Neural crest cell (in vitro differentiated cells): ENCODE measurements around the gene GLTP. TPM values are rescaled to one million over a fixed set of nuclear protein-coding genes. Genes with fewer than 3 reads are reported as not detected.

ENCODE experiments used
- DNase-seq: peaks from one replicate; pipeline ENCODE4 v3.0.0; 2021; ENCODE audit warnings: low read depth, mixed read lengths, low spot score
- H3K27ac Mint-ChIP-seq: one replicate; pipeline ENCODE4 v1.8.0; 2021; ENCODE audit warnings: mild to moderate bottlenecking, mixed read lengths; ENCODE audit not compliant: unreplicated experiment
- H3K27me3 Mint-ChIP-seq: 2 replicates; pipeline ENCODE4 v1.8.0; 2021; ENCODE audit warnings: low read depth, mild to moderate bottlenecking, mixed read lengths
- H3K36me3 Mint-ChIP-seq: 2 replicates; pipeline ENCODE4 v1.8.0; 2021; ENCODE audit warnings: low read depth, mild to moderate bottlenecking, mixed read lengths
- H3K4me1 Mint-ChIP-seq: 2 replicates; pipeline ENCODE4 v1.8.0; 2021; ENCODE audit warnings: mixed read lengths
- H3K4me3 Mint-ChIP-seq: one replicate; pipeline ENCODE4 v1.8.0; 2021; ENCODE audit warnings: mild to moderate bottlenecking, mixed read lengths
- H3K9me3 Mint-ChIP-seq: 2 replicates; pipeline ENCODE4 v1.8.0; 2021; ENCODE audit warnings: mixed read lengths
- CTCF ChIP-seq: fragments of 200-600 bp; sonication (generic); conservative IDR thresholded peaks from 2 replicates; pipeline ENCODE4 v1.5.0; 2021; ENCODE audit warnings: antibody characterized with exemption, mild to moderate bottlenecking
- total RNA-seq: library from RNA; stranded (reverse); gene quantifications from 2 replicates; pipeline ENCODE4 v1.2.1, GENCODE V29; 2021

GLTP gene
- total RNA-seq, 1 donor from 2014 or later = 34.0 TPM

GRCh38 chr12:109816870-109817269, 63.5 kb downstream of the GLTP start:
- H3K27ac Mint-ChIP-seq = no peak overlapping the region
- no peaks in the 10 kb centered on the region for H3K9me3 Mint-ChIP-seq
- TF ChIP-seq CTCF = no peak
- H3K27me3 Mint-ChIP-seq = no peaks in the 10 kb centered on the region
- H3K4me3 Mint-ChIP-seq = no peak overlapping the region
- no peaks in the 10 kb centered on the region for H3K36me3 Mint-ChIP-seq
- no peak for DNase-seq
- peaks cover 13% of the 10 kb centered on the region for H3K4me1 Mint-ChIP-seq

- DNase-seq = no peak
- H3K4me3 Mint-ChIP-seq = no peak overlapping the region
- peaks cover 13% of the 10 kb centered on the region for H3K4me1 Mint-ChIP-seq
- H3K9me3 Mint-ChIP-seq = no peaks in the 10 kb centered on the region
- no peak overlapping the region for H3K27ac Mint-ChIP-seq
- TF ChIP-seq CTCF = no peak
- H3K36me3 Mint-ChIP-seq = no peaks in the 10 kb centered on the region
- no peaks in the 10 kb centered on the region for H3K27me3 Mint-ChIP-seq
Observed at GRCh38 chr12:109815757-109816617, 64.4 kb downstream of the GLTP start.

GRCh38 chr12:109815225-109815624, 65.1 kb downstream of the GLTP start:
- H3K4me3 Mint-ChIP-seq = no peak overlapping the region
- no peak for TF ChIP-seq CTCF
- H3K4me1 Mint-ChIP-seq = peaks cover 13% of the 10 kb centered on the region
- no peaks in the 10 kb centered on the region for H3K36me3 Mint-ChIP-seq
- DNase-seq = no peak
- no peaks in the 10 kb centered on the region for H3K9me3 Mint-ChIP-seq
- H3K27ac Mint-ChIP-seq = no peak overlapping the region
- H3K27me3 Mint-ChIP-seq = no peaks in the 10 kb centered on the region

GRCh38 chr12:109814600-109815150, 65.7 kb downstream of the GLTP start:
- no peak for TF ChIP-seq CTCF
- no peak for DNase-seq
- no peaks in the 10 kb centered on the region for H3K9me3 Mint-ChIP-seq

GRCh38 chr12:109813810-109814416, 66.4 kb downstream of the GLTP start:
- Mint-ChIP-seq H3K27ac (no peak overlapping the region), H3K4me1 (peaks cover 4% of the 10 kb centered on the region), H3K9me3 (no peaks in the 10 kb centered on the region), H3K27me3 (no peaks in the 10 kb centered on the region), H3K36me3 (no peaks in the 10 kb centered on the region), H3K4me3 (no peak overlapping the region)
- no peak for TF ChIP-seq CTCF
- DNase-seq = no peak

More at GRCh38 chr12:109814600-109815150, 65.7 kb downstream of the GLTP start:
- Mint-ChIP-seq H3K27ac (no peak overlapping the region), H3K36me3 (no peaks in the 10 kb centered on the region), H3K4me3 (no peak overlapping the region), H3K27me3 (no peaks in the 10 kb centered on the region), H3K4me1 (peaks cover 10% of the 10 kb centered on the region)
